ENCODE results near the gene ANKRD33B.

DNA sequence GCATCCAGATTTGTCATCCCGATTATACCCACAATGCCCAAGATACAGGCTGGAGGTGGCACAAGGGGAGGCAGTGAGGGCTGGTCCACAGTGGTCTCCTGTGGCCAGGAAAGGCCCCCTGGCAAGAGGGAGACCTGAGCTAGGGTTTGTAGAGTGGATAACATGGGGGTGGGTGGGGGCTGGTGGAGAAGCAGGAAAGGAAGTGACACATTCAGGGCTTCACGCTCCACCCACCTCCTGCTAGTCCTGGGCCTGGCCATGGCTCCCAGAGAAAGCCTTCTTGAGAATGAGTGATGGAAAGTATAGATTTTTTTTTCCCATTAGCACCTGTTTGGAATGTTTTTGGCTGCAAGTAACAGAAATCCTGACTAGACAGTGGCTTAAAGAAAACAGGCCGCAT is 81.3 kb downstream of the ANKRD33B start:
- TF ChIP-seq, protein P1, sequence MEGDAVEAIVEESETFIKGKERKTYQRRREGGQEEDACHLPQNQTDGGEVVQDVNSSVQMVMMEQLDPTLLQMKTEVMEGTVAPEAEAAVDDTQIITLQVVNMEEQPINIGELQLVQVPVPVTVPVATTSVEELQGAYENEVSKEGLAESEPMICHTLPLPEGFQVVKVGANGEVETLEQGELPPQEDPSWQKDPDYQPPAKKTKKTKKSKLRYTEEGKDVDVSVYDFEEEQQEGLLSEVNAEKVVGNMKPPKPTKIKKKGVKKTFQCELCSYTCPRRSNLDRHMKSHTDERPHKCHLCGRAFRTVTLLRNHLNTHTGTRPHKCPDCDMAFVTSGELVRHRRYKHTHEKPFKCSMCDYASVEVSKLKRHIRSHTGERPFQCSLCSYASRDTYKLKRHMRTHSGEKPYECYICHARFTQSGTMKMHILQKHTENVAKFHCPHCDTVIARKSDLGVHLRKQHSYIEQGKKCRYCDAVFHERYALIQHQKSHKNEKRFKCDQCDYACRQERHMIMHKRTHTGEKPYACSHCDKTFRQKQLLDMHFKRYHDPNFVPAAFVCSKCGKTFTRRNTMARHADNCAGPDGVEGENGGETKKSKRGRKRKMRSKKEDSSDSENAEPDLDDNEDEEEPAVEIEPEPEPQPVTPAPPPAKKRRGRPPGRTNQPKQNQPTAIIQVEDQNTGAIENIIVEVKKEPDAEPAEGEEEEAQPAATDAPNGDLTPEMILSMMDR (conservative IDR thresholded peaks at IDR 0.05; ENCODE audit: low read depth in 2 of 2): no peak
- TF ChIP-seq POLR2AphosphoS5 (IDR thresholded peaks at IDR 0.05; ENCODE audit: low read depth) (no peak), EZH2 (IDR thresholded peaks at IDR 0.05; ENCODE audit: low read depth, unreplicated experiment) (no peak), ZNF331 (CRISPR knock-in tag; IDR thresholded peaks at IDR 0.05; ENCODE audit: low read depth) (no peak), JUNB (IDR thresholded peaks at IDR 0.05; ENCODE audit: unreplicated experiment) (no peak), NANOG (IDR thresholded peaks at IDR 0.05; ENCODE audit: borderline replicate concordance) (no peak), EZH2phosphoT487 (IDR thresholded peaks at IDR 0.05; ENCODE audit: unreplicated experiment) (no peak), CREB1 (CRISPR knock-in tag; IDR thresholded peaks at IDR 0.05; ENCODE audit: low read depth) (no peak), STAT1 (IDR thresholded peaks at IDR 0.05; ENCODE audit: unreplicated experiment) (no peak), ZNF114 (CRISPR knock-in tag; IDR thresholded peaks at IDR 0.05) (no peak)
- TF ChIP-seq, protein P2, sequence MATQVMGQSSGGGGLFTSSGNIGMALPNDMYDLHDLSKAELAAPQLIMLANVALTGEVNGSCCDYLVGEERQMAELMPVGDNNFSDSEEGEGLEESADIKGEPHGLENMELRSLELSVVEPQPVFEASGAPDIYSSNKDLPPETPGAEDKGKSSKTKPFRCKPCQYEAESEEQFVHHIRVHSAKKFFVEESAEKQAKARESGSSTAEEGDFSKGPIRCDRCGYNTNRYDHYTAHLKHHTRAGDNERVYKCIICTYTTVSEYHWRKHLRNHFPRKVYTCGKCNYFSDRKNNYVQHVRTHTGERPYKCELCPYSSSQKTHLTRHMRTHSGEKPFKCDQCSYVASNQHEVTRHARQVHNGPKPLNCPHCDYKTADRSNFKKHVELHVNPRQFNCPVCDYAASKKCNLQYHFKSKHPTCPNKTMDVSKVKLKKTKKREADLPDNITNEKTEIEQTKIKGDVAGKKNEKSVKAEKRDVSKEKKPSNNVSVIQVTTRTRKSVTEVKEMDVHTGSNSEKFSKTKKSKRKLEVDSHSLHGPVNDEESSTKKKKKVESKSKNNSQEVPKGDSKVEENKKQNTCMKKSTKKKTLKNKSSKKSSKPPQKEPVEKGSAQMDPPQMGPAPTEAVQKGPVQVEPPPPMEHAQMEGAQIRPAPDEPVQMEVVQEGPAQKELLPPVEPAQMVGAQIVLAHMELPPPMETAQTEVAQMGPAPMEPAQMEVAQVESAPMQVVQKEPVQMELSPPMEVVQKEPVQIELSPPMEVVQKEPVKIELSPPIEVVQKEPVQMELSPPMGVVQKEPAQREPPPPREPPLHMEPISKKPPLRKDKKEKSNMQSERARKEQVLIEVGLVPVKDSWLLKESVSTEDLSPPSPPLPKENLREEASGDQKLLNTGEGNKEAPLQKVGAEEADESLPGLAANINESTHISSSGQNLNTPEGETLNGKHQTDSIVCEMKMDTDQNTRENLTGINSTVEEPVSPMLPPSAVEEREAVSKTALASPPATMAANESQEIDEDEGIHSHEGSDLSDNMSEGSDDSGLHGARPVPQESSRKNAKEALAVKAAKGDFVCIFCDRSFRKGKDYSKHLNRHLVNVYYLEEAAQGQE (IDR thresholded peaks at IDR 0.05; ENCODE audit: unreplicated experiment): no peak
- TF ChIP-seq, protein P3, sequence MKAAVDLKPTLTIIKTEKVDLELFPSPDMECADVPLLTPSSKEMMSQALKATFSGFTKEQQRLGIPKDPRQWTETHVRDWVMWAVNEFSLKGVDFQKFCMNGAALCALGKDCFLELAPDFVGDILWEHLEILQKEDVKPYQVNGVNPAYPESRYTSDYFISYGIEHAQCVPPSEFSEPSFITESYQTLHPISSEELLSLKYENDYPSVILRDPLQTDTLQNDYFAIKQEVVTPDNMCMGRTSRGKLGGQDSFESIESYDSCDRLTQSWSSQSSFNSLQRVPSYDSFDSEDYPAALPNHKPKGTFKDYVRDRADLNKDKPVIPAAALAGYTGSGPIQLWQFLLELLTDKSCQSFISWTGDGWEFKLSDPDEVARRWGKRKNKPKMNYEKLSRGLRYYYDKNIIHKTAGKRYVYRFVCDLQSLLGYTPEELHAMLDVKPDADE (IDR thresholded peaks at IDR 0.05): no peak

All from GM23338 (cell line).